ENCODE data around the gene KRT5.
"Not testable (repeated sequence)": the region's sequence is repeated elsewhere in the genome, so short reads cannot be mapped to it uniquely, and the experiment has no call there.

The KRT5 gene

GRCh38 chr12:52495389-52495788 lies 24.8 kb downstream of the KRT5 start:
- DNase-seq (ENCODE audit: low read depth in 2 of 2), result no peak

- DNase-seq (ENCODE audit: low read depth in 2 of 2), result no peak
These were observed 25.7 kb downstream of the KRT5 start for GRCh38 chr12:52494518-52494917.

GRCh38 chr12:52494100-52494499 lies 26.1 kb downstream of the KRT5 start:
- DNase-seq (ENCODE audit: low read depth in 2 of 2), result no peak

- DNase-seq (ENCODE audit: low read depth in 2 of 2), result no peak
These were observed 27.0 kb downstream of the KRT5 start, which contains the start of gene KRT6A for GRCh38 chr12:52493172-52493571. Gene KRT6A, minus strand, starts transcription at chr12:52493257. Its CDS starts 69 bp downstream, at chr12:52493188.

- DNase-seq (ENCODE audit: low read depth in 2 of 2), result not testable (repeated sequence)
These were observed 27.8 kb downstream of the KRT5 start for GRCh38 chr12:52492405-52492804.

GRCh38 chr12:52491495-52491894 lies 28.7 kb downstream of the KRT5 start:
- DNase-seq (ENCODE audit: low read depth in 2 of 2), result not testable (repeated sequence)

GRCh38 chr12:52488736-52489135 lies 31.5 kb downstream of the KRT5 start:
- DNase-seq (ENCODE audit: low read depth in 2 of 2), result no peak

- DNase-seq (ENCODE audit: low read depth in 2 of 2), result not testable (repeated sequence)
These were observed 32.3 kb downstream of the KRT5 start for GRCh38 chr12:52487744-52488443.

GRCh38 chr12:52487211-52487610 lies 33.0 kb downstream of the KRT5 start:
- DNase-seq (ENCODE audit: low read depth in 2 of 2), result no peak

- no peak for DNase-seq (ENCODE audit: low read depth in 2 of 2)
These were observed 33.8 kb downstream of the KRT5 start for GRCh38 chr12:52486166-52487105.

GRCh38 chr12:52480073-52480472 lies 40.1 kb downstream of the KRT5 start:
- no peak for DNase-seq (ENCODE audit: low read depth in 2 of 2)

- DNase-seq (ENCODE audit: low read depth in 2 of 2), result no peak
These were observed 42.5 kb downstream of the KRT5 start for GRCh38 chr12:52477651-52478050.

GRCh38 chr12:52474212-52474611 lies 46.0 kb downstream of the KRT5 start:
- DNase-seq (ENCODE audit: low read depth in 2 of 2), result no peak

- DNase-seq (ENCODE audit: low read depth in 2 of 2), result no peak
These were observed 46.4 kb downstream of the KRT5 start, which contains the start of gene KRT6C for GRCh38 chr12:52473768-52474167. Gene KRT6C, minus strand, starts transcription at chr12:52473805. Its CDS starts 68 bp downstream, at chr12:52473737.

- no peak for DNase-seq (ENCODE audit: low read depth in 2 of 2)
These were observed 50.3 kb downstream of the KRT5 start for GRCh38 chr12:52469853-52470252.

GRCh38 chr12:52464897-52465296 lies 55.3 kb downstream of the KRT5 start:
- no peak for DNase-seq (ENCODE audit: low read depth in 2 of 2)
